ENCODE data around the gene GRM3. TPM values are rescaled to one million over a fixed set of nuclear protein-coding genes. Genes with fewer than 3 reads are reported as not detected.
"Not testable (repeated sequence)": the region's sequence is repeated elsewhere in the genome, so short reads cannot be mapped to it uniquely, and the experiment has no call there.

Gene GRM3
- polyA plus RNA-seq (2013) = 0.04 TPM

DNA sequence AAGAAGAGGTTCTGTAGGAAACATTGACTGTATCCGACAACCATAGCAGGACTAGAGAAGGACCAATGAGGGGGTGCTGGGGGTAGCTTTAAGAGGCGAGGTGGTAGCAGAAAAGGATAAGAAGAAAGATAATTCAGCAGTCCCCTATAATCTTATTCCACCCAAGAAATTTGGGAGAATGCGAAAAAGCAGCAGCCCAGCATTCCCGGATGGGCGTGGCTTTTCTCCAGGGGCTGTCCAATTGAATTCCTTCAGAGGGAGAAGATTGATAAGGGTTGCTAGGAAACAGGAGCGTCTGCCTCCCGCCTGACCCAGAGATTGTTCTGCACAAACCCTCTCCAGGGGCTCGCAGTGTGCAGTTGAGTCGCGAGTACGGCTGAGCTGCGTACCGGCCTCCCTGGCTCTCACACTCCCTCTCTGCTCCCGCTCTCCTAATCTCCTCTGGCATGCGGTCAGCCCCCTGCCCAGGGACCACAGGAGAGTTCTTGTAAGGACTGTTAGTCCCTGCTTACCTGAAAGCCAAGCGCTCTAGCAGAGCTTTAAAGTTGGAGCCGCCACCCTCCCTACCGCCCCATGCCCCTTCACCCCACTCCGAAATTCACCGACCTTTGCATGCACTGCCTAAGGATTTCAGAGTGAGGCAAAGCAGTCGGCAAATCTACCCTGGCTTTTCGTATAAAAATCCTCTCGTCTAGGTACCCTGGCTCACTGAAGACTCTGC is at the start of gene GRM3:
Gene GRM3 (plus strand): TSS at position 349 of the 721 bp plus-strand sequence. CDS start 121,237 bp downstream, outside the sequence.
- H3K9me3 ChIP-seq (ENCODE audit: control extremely low read depth in 1 of 5, control insufficient read depth in 4 of 5, insufficient read depth in 2 of 5, low read depth in 1 of 5, low read length in 4 of 5) = peaks cover 0 to 1% (median 0%) of the 10 kb centered on the region in 5 experiments
- no peak within 1 kb of the TSS for H3K27ac ChIP-seq (ENCODE audit: insufficient read depth in 1 of 2, low read depth in 1 of 2, low read length in 2 of 2, poor library complexity in 1 of 2, severe bottlenecking in 2 of 2)
- POLR2A ChIA-PET = no interaction called here
- DNase-seq = peak in 1 of 3 donors; percentile 6
- 1% methylated on average over 11 of the region's 23 CpGs for WGBS (ENCODE audit: insufficient coverage)
- CTCF ChIA-PET = no interaction called here
- peaks cover 0 to 13% (median 5%) of the 10 kb centered on the region in 4 experiments for H3K4me1 ChIP-seq (ENCODE audit: control extremely low read depth in 1 of 4, control insufficient read depth in 4 of 4, insufficient read depth in 4 of 4, low read length in 3 of 4)
- H3K36me3 ChIP-seq (ENCODE audit: control insufficient read depth in 4 of 4, insufficient read depth in 4 of 4, low read length in 3 of 4) = no peaks in the 10 kb centered on the region
- peak within 1 kb of the TSS in 3 of 7 experiments; percentile 40 to 53 (median 52) for H3K4me3 ChIP-seq (ENCODE audit: control insufficient read depth in 1 of 7, extremely low read depth in 1 of 7, insufficient read depth in 4 of 7, low read depth in 2 of 7, low read length in 6 of 7)
- H3K27me3 ChIP-seq (replicated peaks in 2 of 5; ENCODE audit: control insufficient read depth in 4 of 5, insufficient read depth in 5 of 5, low read length in 4 of 5) = peaks cover 15 to 58% (median 30%) of the 10 kb centered on the region in 5 experiments

DNA sequence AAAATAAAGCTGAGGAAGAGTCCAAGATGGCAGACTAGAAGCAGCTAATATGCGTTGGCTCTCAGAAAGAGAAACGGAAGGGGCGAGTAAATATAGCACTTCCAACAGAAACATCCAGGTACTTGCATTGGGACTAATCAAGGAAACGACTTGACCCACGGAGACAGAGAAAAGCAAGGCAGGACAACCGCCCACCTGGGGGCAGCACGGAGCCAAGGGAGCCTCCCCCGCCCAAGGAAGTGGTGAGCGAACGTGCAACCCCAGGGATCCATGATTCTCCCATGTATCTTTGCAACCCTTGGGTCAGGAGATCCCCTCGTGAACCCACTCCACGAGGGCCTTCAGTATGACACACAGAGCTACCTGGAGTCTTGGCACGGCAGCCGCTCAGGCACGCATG is 45.4 kb upstream of the GRM3 start:
- POLR2A ChIA-PET = no interaction called here
- no peaks in the 10 kb centered on the region for H3K4me1 ChIP-seq (ENCODE audit: control extremely low read depth in 1 of 4, control insufficient read depth in 4 of 4, insufficient read depth in 4 of 4, low read length in 3 of 4)
- H3K4me3 ChIP-seq (ENCODE audit: control insufficient read depth in 1 of 7, extremely low read depth in 1 of 7, insufficient read depth in 4 of 7, low read depth in 2 of 7, low read length in 6 of 7) = no peak overlapping the region
- WGBS (ENCODE audit: insufficient coverage) = 79% methylated on average over 12 of the region's 15 CpGs
- no peaks in the 10 kb centered on the region for H3K9me3 ChIP-seq (ENCODE audit: control extremely low read depth in 1 of 5, control insufficient read depth in 4 of 5, insufficient read depth in 2 of 5, low read depth in 1 of 5, low read length in 4 of 5)
- DNase-seq = peak in 1 of 3 donors; percentile 0
- H3K36me3 ChIP-seq (ENCODE audit: control insufficient read depth in 4 of 4, insufficient read depth in 4 of 4, low read length in 3 of 4) = no peaks in the 10 kb centered on the region
- no peaks in the 10 kb centered on the region for H3K27me3 ChIP-seq (replicated peaks in 2 of 5; ENCODE audit: control insufficient read depth in 4 of 5, insufficient read depth in 5 of 5, low read length in 4 of 5)
- H3K27ac ChIP-seq (ENCODE audit: insufficient read depth in 1 of 2, low read depth in 1 of 2, low read length in 2 of 2, poor library complexity in 1 of 2, severe bottlenecking in 2 of 2) = no peak overlapping the region
- CTCF ChIA-PET = interaction anchor here (1.0 kb wide), 1 partner anchor 216 kb away, joined by 3 read pairs; no protein-coding TSS in a partner anchor

DNA sequence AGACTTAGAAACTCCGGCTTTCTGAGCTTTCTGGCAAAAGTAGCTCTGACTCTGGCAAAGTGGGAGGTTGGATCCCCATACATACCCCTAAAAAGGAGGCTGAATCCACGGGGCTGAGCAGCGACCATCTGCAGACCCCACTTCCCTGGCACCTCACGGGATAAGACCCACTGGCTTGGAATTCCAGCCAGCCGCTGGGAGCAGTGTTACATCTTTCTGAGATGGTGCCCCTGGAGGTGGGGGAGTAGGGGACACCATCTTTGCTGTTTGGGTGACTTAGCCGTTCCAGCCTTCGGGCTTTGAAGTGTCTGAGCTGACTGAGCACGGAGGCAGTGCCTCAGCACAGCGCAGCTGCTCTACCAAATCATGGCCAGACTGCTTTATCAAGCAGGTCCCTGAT is 45.0 kb upstream of the GRM3 start:
- POLR2A ChIA-PET = no interaction called here
- DNase-seq = no peak
- Histone ChIP-seq H3K4me1 (ENCODE audit: control extremely low read depth in 1 of 4, control insufficient read depth in 4 of 4, insufficient read depth in 4 of 4, low read length in 3 of 4) (no peaks in the 10 kb centered on the region), H3K4me3 (ENCODE audit: control insufficient read depth in 1 of 7, extremely low read depth in 1 of 7, insufficient read depth in 4 of 7, low read depth in 2 of 7, low read length in 6 of 7) (no peak overlapping the region), H3K9me3 (ENCODE audit: control extremely low read depth in 1 of 5, control insufficient read depth in 4 of 5, insufficient read depth in 2 of 5, low read depth in 1 of 5, low read length in 4 of 5) (no peaks in the 10 kb centered on the region), H3K27me3 (replicated peaks in 2 of 5; ENCODE audit: control insufficient read depth in 4 of 5, insufficient read depth in 5 of 5, low read length in 4 of 5) (no peaks in the 10 kb centered on the region), H3K36me3 (ENCODE audit: control insufficient read depth in 4 of 4, insufficient read depth in 4 of 4, low read length in 3 of 4) (no peaks in the 10 kb centered on the region), H3K27ac (ENCODE audit: insufficient read depth in 1 of 2, low read depth in 1 of 2, low read length in 2 of 2, poor library complexity in 1 of 2, severe bottlenecking in 2 of 2) (no peak overlapping the region)
- CTCF ChIA-PET = interaction anchor here (1.0 kb wide), 1 partner anchor 216 kb away, joined by 3 read pairs; no protein-coding TSS in a partner anchor
- WGBS (ENCODE audit: insufficient coverage) = 95% methylated on average over 5 of the region's 9 CpGs

DNA sequence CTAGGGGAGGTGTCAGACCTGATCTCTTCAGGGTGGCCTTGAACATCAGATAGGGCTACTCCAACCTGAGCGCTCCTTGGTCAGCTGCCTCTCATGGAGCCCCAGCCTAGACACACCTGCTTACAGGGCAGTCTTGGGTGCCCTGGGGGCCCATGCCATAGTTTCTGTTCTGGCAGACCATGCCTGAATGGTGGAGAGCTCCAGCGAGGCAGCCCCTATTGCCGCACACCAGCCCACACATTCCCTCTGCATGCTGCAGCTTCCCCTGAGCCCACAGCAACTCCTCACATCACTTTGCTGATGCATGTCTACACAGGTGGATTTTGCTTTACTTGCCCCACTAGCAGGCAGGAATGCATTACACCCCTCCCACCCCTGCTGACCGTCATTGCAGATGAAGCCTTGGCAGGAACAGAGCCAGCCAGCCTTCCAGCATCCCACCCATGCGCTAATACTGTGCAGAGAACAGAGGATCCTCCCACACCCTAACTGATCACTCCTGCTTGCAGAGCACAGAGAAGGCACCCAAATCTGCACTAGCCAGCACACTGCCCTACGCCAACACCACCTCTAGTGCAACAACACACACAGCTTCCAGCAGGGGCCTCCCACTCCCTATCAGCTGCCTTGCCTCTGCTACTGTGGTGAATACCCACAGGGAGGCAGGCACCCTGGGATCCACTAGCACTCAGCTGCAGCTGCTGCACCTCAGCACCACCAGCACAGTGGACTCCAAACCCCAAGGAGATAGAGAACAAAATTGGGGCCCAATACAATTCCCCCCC is 43.0 kb upstream of the GRM3 start:
- Histone ChIP-seq H3K4me3 (ENCODE audit: control insufficient read depth in 1 of 7, extremely low read depth in 1 of 7, insufficient read depth in 4 of 7, low read depth in 2 of 7, low read length in 6 of 7) (no peak overlapping the region), H3K27ac (ENCODE audit: insufficient read depth in 1 of 2, low read depth in 1 of 2, low read length in 2 of 2, poor library complexity in 1 of 2, severe bottlenecking in 2 of 2) (no peak overlapping the region), H3K36me3 (ENCODE audit: control insufficient read depth in 4 of 4, insufficient read depth in 4 of 4, low read length in 3 of 4) (no peaks in the 10 kb centered on the region), H3K27me3 (replicated peaks in 2 of 5; ENCODE audit: control insufficient read depth in 4 of 5, insufficient read depth in 5 of 5, low read length in 4 of 5) (no peaks in the 10 kb centered on the region), H3K4me1 (ENCODE audit: control extremely low read depth in 1 of 4, control insufficient read depth in 4 of 4, insufficient read depth in 4 of 4, low read length in 3 of 4) (no peaks in the 10 kb centered on the region), H3K9me3 (ENCODE audit: control extremely low read depth in 1 of 5, control insufficient read depth in 4 of 5, insufficient read depth in 2 of 5, low read depth in 1 of 5, low read length in 4 of 5) (no peaks in the 10 kb centered on the region)
- POLR2A ChIA-PET = no interaction called here
- CTCF ChIA-PET = no interaction called here
- 100% methylated on average over 4 of the region's 6 CpGs for WGBS (ENCODE audit: insufficient coverage)
- DNase-seq = no peak

DNA sequence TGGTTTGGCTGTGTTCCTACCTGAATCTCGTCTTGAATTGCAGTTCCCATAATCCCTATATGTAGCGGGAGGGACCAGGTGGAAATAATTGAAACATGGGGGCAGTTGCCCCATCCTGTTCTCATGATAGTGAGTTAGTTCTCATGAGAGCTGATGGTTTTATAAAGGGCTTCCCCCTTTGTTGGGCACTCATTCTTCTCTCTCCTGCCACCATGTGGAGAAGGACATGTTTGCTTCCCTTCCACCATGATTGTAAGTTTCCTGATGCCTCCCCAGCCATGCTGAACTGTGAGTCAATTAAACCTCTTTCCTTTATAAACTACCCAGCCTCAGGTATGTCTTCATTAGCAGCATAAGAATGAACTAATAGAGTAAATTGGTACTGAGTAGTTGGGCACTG is 28.0 kb upstream of the GRM3 start:
- H3K4me1 ChIP-seq (ENCODE audit: control extremely low read depth in 1 of 4, control insufficient read depth in 4 of 4, insufficient read depth in 4 of 4, low read length in 3 of 4); H3K27me3 ChIP-seq (replicated peaks in 2 of 5; ENCODE audit: control insufficient read depth in 4 of 5, insufficient read depth in 5 of 5, low read length in 4 of 5); H3K4me3 ChIP-seq (ENCODE audit: control insufficient read depth in 1 of 7, extremely low read depth in 1 of 7, insufficient read depth in 4 of 7, low read depth in 2 of 7, low read length in 6 of 7); H3K9me3 ChIP-seq (ENCODE audit: control extremely low read depth in 1 of 5, control insufficient read depth in 4 of 5, insufficient read depth in 2 of 5, low read depth in 1 of 5, low read length in 4 of 5); H3K36me3 ChIP-seq (ENCODE audit: control insufficient read depth in 4 of 4, insufficient read depth in 4 of 4, low read length in 3 of 4); H3K27ac ChIP-seq (ENCODE audit: insufficient read depth in 1 of 2, low read depth in 1 of 2, low read length in 2 of 2, poor library complexity in 1 of 2, severe bottlenecking in 2 of 2); CTCF ChIA-PET; POLR2A ChIA-PET; DNase-seq: not testable (repeated sequence)
- no CpG with 5 or more reads among the region's 2 CpGs for WGBS (ENCODE audit: insufficient coverage)

DNA sequence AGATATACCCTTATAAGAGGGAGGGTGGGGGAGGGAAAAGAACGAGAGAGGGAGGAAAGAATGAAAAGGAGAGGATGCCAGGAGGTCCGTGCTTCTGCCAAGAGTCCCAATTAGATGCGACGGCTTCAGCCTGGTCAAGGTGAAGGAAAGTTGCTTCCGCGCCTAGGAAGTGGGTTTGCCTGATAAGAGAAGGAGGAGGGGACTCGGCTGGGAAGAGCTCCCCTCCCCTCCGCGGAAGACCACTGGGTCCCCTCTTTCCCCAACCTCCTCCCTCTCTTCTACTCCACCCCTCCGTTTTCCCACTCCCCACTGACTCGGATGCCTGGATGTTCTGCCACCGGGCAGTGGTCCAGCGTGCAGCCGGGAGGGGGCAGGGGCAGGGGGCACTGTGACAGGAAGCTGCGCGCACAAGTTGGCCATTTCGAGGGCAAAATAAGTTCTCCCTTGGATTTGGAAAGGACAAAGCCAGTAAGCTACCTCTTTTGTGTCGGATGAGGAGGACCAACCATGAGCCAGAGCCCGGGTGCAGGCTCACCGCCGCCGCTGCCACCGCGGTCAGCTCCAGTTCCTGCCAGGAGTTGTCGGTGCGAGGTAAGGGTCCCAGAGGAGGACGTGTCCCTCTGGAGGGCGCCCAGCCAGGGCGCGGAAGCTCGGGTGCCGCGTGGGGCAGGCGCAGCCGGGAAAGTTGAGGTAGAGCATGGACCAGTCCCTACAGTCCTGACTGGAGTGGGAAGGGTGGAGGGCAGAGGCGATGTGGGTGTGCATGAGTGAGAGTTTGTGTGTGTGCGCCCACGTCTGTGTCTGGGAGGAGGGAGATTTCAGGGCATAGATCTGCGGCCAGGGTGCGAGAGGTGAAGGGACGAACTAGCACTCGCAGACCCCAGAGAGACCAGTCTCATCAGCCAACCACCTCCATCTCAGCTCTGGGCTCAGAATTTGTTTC is 844 bp downstream of the GRM3 start:
- WGBS (ENCODE audit: insufficient coverage) = 3% methylated on average over 31 of the region's 42 CpGs
- peaks cover 0 to 13% (median 5%) of the 10 kb centered on the region in 4 experiments for H3K4me1 ChIP-seq (ENCODE audit: control extremely low read depth in 1 of 4, control insufficient read depth in 4 of 4, insufficient read depth in 4 of 4, low read length in 3 of 4)
- H3K36me3 ChIP-seq (ENCODE audit: control insufficient read depth in 4 of 4, insufficient read depth in 4 of 4, low read length in 3 of 4) = no peaks in the 10 kb centered on the region
- POLR2A ChIA-PET = no interaction called here
- H3K27me3 ChIP-seq (replicated peaks in 2 of 5; ENCODE audit: control insufficient read depth in 4 of 5, insufficient read depth in 5 of 5, low read length in 4 of 5) = peaks cover 15 to 56% (median 28%) of the 10 kb centered on the region in 5 experiments
- CTCF ChIA-PET = interaction anchor here (1.5 kb wide), 1 partner anchor 12 kb away, joined by 3 read pairs; no protein-coding TSS in a partner anchor
- peaks cover 0 to 1% (median 0%) of the 10 kb centered on the region in 5 experiments for H3K9me3 ChIP-seq (ENCODE audit: control extremely low read depth in 1 of 5, control insufficient read depth in 4 of 5, insufficient read depth in 2 of 5, low read depth in 1 of 5, low read length in 4 of 5)
- peak in 2 of 3 donors; percentile 6 to 7 for DNase-seq
- H3K4me3 ChIP-seq (ENCODE audit: control insufficient read depth in 1 of 7, extremely low read depth in 1 of 7, insufficient read depth in 4 of 7, low read depth in 2 of 7, low read length in 6 of 7) = peak overlapping the region in 3 of 7 experiments; percentile 40 to 53 (median 52)
- H3K27ac ChIP-seq (ENCODE audit: insufficient read depth in 1 of 2, low read depth in 1 of 2, low read length in 2 of 2, poor library complexity in 1 of 2, severe bottlenecking in 2 of 2) = no peak overlapping the region

All from common myeloid progenitor, CD34-positive (primary cell).